NK-92 treated with Interleukin-12 subunit alpha and Interleukin-12 subunit beta, amount 100 ng/mL, for 24 hours (cell line): ENCODE data around the gene PPFIBP1.
"Not testable (repeated sequence)": the region's sequence is repeated elsewhere in the genome, so short reads cannot be mapped to it uniquely, and the experiment has no call there.

ENCODE experiments used
- DNase-seq: peaks from one replicate; lab custom pipeline; 2025; lab: John Stamatoyannopoulos, UW

The PPFIBP1 gene

GRCh38 chr12:27566626-27567025 lies 42.6 kb downstream of the PPFIBP1 start:
- DNase-seq, result no peak

- DNase-seq, result no peak
Measured at GRCh38 chr12:27571463-27571862, 47.5 kb downstream of the PPFIBP1 start.

- DNase-seq, result no peak
Measured at GRCh38 chr12:27572486-27573255, 48.7 kb downstream of the PPFIBP1 start.

- no peak for DNase-seq
Measured at GRCh38 chr12:27573972-27574371, 50.0 kb downstream of the PPFIBP1 start.

GRCh38 chr12:27575090-27575761 lies 51.2 kb downstream of the PPFIBP1 start:
- DNase-seq, result no peak

GRCh38 chr12:27575762-27576118 lies 51.7 kb downstream of the PPFIBP1 start:
- no peak for DNase-seq

- no peak for DNase-seq
Measured at GRCh38 chr12:27576667-27577347, 52.8 kb downstream of the PPFIBP1 start.

GRCh38 chr12:27577688-27578087 lies 53.7 kb downstream of the PPFIBP1 start:
- DNase-seq, result no peak

- no peak for DNase-seq
Measured at GRCh38 chr12:27578689-27579372, 54.8 kb downstream of the PPFIBP1 start.

GRCh38 chr12:27580561-27581330 lies 56.7 kb downstream of the PPFIBP1 start:
- no peak for DNase-seq

GRCh38 chr12:27581331-27581671 lies 57.3 kb downstream of the PPFIBP1 start:
- not testable (repeated sequence) for DNase-seq

GRCh38 chr12:27581833-27582232 lies 57.8 kb downstream of the PPFIBP1 start:
- DNase-seq, result not testable (repeated sequence)

- DNase-seq, result not testable (repeated sequence)
Measured at GRCh38 chr12:27582445-27582844, 58.4 kb downstream of the PPFIBP1 start.

GRCh38 chr12:27583057-27583797 lies 59.2 kb downstream of the PPFIBP1 start:
- no peak for DNase-seq

- DNase-seq, result no peak
Measured at GRCh38 chr12:27583981-27584380, 60.0 kb downstream of the PPFIBP1 start.

GRCh38 chr12:27585739-27586265 lies 61.8 kb downstream of the PPFIBP1 start:
- no peak for DNase-seq

GRCh38 chr12:27588075-27588730 lies 64.2 kb downstream of the PPFIBP1 start:
- DNase-seq, result not testable (repeated sequence)

- no peak for DNase-seq
Measured at GRCh38 chr12:27588776-27589175, 64.8 kb downstream of the PPFIBP1 start.

GRCh38 chr12:27589419-27589818 lies 65.4 kb downstream of the PPFIBP1 start:
- DNase-seq, result no peak

- DNase-seq, result not testable (repeated sequence)
Measured at GRCh38 chr12:27591698-27592097, 67.7 kb downstream of the PPFIBP1 start.
